Astrocyte (in vitro differentiated cells and primary cell): ENCODE results near the gene UBE2G2.

Source experiments
- CTCF ChIP-seq: IDR thresholded peaks from 2 replicates; pipeline ENCODE4 v1.5.1; 2011; ENCODE audit warnings: low read depth, mild to moderate bottlenecking, inconsistent platforms, low read length, moderate library complexity; ENCODE audit not compliant: insufficient read depth
- EZH2 ChIP-seq: IDR thresholded peaks from 2 replicates; pipeline ENCODE4 v1.6.1; 2012; ENCODE audit warnings: mild to moderate bottlenecking, low read length, inconsistent platforms; ENCODE audit not compliant: insufficient read depth

GRCh38 chr21:44800103-44800502 lies 1.5 kb downstream of the UBE2G2 start:
- TF ChIP-seq CTCF, result peak; percentile 45
- TF ChIP-seq EZH2, result no peak
